Lower lobe of right lung (tissue), 2 donors: ENCODE measurements around the gene TLCD3B. TPM values are rescaled to one million over a fixed set of nuclear protein-coding genes. Genes with fewer than 3 reads are reported as not detected.

ENCODE experiments used
- ATAC-seq, 2 donors: fragments of 200-7000 bp; cut with Tn5 transposase; one replicate each; pipeline ENCODE4 v1.9.1; 2020 to 2022; ENCODE audit warnings: mild to moderate bottlenecking in 2 of 2, moderate library complexity in 2 of 2
- DNase-seq: peaks from one replicate; pipeline ENCODE4 v3.0.0-alpha.2; 2020
- H3K27ac ChIP-seq: fragments of 200-600 bp; one replicate; pipeline ENCODE4 v1.8.0; 2022
- H3K27me3 ChIP-seq: fragments of 200-600 bp; one replicate; pipeline ENCODE4 v1.8.0; 2022; ENCODE audit warnings: low read depth
- H3K36me3 ChIP-seq: fragments of 200-600 bp; one replicate; pipeline ENCODE4 v1.8.0; 2022; ENCODE audit warnings: mild to moderate bottlenecking
- H3K4me1 ChIP-seq: fragments of 200-600 bp; one replicate; pipeline ENCODE4 v1.8.0; 2022
- H3K4me3 ChIP-seq: fragments of 200-600 bp; one replicate; pipeline ENCODE4 v1.8.0; 2022; ENCODE audit warnings: mild to moderate bottlenecking
- H3K9me3 ChIP-seq: fragments of 200-600 bp; one replicate; pipeline ENCODE4 v1.8.0; 2022
- intact Hi-C: fragments of 100-400 bp; cut with DNase I; formaldehyde crosslinking; loops from one replicate; pipeline ENCODE4 v1.11.0; 2022
- total RNA-seq: library from RNA; stranded (reverse); fragmentation: NEBNext Ultra II Directional; extraction: Animal tissue kit (Norgen Biotek cat#: 25700); gene quantifications from one replicate; pipeline ENCODE4 v1.2.1, GENCODE V29; 2021
- TF ChIP-seq, protein P1 (sequence below): fragments of 200-600 bp; IDR thresholded peaks from one replicate; pipeline ENCODE4 v1.8.0; 2022; ENCODE audit warnings: antibody characterized with exemption, mild to moderate bottlenecking
- donor health status: DM: no; HTN: yes; CAD: no; lungs with severe emphysema.

The TLCD3B gene
- total RNA-seq, 1 donor from 2014 or later = not detected

DNA sequence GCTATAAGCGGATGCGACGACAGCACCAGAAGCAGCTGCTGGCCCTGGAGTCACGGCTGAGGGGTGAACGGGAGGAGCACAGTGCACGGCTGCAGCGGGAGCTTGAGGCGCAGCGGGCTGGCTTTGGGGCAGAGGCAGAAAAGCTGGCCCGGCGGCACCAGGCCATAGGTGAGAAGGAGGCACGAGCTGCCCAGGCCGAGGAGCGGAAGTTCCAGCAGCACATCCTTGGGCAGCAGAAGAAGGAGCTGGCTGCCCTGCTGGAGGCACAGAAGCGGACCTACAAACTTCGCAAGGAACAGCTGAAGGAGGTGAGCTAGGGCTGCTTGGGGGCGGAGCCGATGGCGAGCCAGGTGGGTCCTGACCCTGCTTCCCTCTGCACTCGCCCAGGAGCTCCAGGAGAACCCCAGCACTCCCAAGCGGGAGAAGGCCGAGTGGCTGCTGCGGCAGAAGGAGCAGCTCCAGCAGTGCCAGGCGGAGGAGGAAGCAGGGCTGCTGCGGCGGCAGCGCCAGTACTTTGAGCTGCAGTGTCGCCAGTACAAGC, 45.7 kb downstream of the TLCD3B start:
- TF ChIP-seq, protein P1, sequence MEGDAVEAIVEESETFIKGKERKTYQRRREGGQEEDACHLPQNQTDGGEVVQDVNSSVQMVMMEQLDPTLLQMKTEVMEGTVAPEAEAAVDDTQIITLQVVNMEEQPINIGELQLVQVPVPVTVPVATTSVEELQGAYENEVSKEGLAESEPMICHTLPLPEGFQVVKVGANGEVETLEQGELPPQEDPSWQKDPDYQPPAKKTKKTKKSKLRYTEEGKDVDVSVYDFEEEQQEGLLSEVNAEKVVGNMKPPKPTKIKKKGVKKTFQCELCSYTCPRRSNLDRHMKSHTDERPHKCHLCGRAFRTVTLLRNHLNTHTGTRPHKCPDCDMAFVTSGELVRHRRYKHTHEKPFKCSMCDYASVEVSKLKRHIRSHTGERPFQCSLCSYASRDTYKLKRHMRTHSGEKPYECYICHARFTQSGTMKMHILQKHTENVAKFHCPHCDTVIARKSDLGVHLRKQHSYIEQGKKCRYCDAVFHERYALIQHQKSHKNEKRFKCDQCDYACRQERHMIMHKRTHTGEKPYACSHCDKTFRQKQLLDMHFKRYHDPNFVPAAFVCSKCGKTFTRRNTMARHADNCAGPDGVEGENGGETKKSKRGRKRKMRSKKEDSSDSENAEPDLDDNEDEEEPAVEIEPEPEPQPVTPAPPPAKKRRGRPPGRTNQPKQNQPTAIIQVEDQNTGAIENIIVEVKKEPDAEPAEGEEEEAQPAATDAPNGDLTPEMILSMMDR = no peak
- Histone ChIP-seq H3K4me1 (peaks cover 36% of the 10 kb centered on the region), H3K9me3 (no peaks in the 10 kb centered on the region), H3K27ac (peak overlapping the region; percentile 38), H3K27me3 (no peaks in the 10 kb centered on the region), H3K4me3 (no peak overlapping the region), H3K36me3 (peaks cover 97% of the 10 kb centered on the region)
- DNase-seq = peak; percentile 43
- intact Hi-C loops = no loop called here
- ATAC-seq = no peak

DNA sequence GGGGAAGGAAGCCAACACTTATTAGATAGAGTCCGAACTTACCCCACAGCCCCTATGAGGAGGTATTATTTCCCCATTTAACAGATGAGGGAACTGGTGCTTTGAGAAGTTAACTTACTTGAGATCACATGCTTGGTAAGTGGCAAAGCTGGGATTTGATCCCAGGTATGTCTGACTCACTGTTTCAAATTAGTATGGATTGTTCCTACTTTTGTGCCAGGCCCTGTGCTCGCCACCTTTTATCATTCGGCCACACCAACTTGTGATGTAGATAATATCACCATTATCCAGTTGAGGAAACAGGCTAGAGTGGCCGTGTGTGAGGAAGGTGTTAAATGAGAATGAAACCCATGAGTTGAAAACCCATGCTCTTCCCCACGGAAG, 46.3 kb downstream of the TLCD3B start:
- Histone ChIP-seq H3K27ac (peak overlapping the region; percentile 38), H3K4me1 (peaks cover 35% of the 10 kb centered on the region), H3K27me3 (no peaks in the 10 kb centered on the region), H3K36me3 (peaks cover 97% of the 10 kb centered on the region), H3K9me3 (no peaks in the 10 kb centered on the region), H3K4me3 (no peak overlapping the region)
- DNase-seq = no peak
- no peak for ATAC-seq
- TF ChIP-seq, protein P1 = no peak
- intact Hi-C loops = no loop called here

DNA sequence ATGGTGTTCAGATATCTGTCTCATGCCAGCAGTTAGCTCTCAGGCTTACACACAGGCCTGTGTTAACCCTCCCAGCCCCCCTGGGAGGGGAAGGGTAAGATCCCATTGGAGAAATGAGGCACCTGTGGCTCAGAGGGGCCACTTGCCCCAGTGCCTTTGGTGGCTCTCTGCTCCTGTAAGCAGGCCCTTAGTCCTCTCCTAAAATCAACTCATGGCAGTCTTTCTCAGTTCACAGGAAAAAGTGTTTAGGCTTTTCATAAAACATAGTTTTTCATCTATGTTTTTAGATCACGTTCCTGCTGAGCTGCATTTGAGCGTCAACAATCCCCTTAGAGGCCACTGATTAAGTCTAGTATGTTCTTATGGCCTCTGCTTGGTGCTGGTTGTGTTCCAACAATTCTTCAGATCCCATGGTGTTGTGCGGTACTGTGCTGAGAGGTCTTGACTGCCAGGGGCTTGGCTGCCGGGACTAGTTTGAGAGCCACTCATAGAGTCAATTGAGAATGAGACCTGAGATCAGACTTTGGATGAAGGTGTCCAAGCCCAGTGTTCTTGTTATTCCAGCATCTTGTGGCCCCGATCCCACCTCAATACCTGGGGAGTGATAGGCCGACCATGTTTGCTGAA, 46.8 kb downstream of the TLCD3B start:
- Histone ChIP-seq H3K27ac (peak overlapping the region; percentile 44), H3K9me3 (no peaks in the 10 kb centered on the region), H3K27me3 (no peaks in the 10 kb centered on the region), H3K4me1 (peaks cover 35% of the 10 kb centered on the region), H3K4me3 (no peak overlapping the region), H3K36me3 (peaks cover 97% of the 10 kb centered on the region)
- intact Hi-C loops = no loop called here
- TF ChIP-seq, protein P1 = no peak
- DNase-seq (peak; percentile 70), ATAC-seq (peak; percentile 68 to 70)

- intact Hi-C loops = no loop called here
- peak in 1 of 2 donors; percentile 23 for ATAC-seq
- Histone ChIP-seq H3K27me3 (no peaks in the 10 kb centered on the region), H3K36me3 (peaks cover 100% of the 10 kb centered on the region), H3K4me3 (no peak overlapping the region), H3K4me1 (peaks cover 35% of the 10 kb centered on the region), H3K27ac (peak overlapping the region; percentile 44), H3K9me3 (no peaks in the 10 kb centered on the region)
- peak; percentile 41 for DNase-seq
- TF ChIP-seq, protein P1 = no peak
Measured at GRCh38 chr16:29983420-29984136, 47.5 kb downstream of the TLCD3B start.

DNA sequence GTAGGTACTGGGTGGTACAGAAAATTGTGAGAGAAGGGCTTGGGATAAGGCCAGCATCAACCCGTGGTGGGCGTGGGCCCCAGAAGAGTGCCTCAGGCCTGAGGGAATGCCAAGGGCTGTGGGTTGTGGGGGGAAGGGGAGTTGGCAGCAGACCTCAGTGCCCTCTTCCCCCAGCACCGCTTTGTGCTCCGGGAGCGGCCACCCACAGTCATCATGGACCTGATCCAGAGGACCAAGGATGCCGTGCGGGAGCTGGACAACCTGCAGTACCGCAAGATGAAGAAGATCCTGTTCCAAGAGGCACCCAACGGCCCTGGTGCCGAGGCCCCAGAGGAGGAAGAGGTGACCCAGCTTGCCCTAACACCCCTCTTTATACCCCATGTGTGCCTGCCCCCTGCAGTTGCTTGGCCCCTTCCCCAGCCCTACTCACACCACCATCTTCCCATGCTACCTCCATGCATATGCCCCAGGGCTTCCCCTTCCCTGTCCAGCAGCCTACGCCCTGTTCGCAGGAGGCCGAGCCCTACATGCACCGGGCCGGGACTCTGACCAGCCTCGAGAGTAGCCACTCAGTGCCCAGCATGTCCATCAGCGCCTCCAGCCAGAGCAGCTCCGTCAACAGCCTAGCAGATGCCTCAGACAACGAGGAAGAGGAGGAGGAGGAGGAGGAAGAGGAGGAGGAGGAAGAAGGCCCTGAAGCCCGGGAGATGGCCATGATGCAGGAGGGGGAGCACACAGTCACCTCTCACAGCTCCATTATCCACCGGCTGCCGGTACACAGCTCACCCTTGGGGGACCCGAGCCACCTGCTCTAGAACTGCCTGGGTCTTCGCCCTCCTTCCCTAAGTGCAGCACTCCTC, 48.3 kb downstream of the TLCD3B start:
- ATAC-seq = no peak
- no peak overlapping the region for H3K4me3 ChIP-seq
- peaks cover 100% of the 10 kb centered on the region for H3K36me3 ChIP-seq
- TF ChIP-seq, protein P1 = no peak
- intact Hi-C loops = no loop called here
- H3K4me1 ChIP-seq = peaks cover 34% of the 10 kb centered on the region
- H3K27ac ChIP-seq = peak overlapping the region; percentile 44
- DNase-seq = peak; percentile 29
- H3K27me3 ChIP-seq = no peaks in the 10 kb centered on the region
- H3K9me3 ChIP-seq = no peaks in the 10 kb centered on the region
